GM19099 (cell line): ENCODE measurements around the gene PSAPL1.

ENCODE experiments used
- POLR2A ChIP-seq: IDR thresholded peaks from 3 replicates; pipeline ENCODE4 v1.6.1; 2011; ENCODE audit warnings: low read depth; ENCODE audit not compliant: insufficient read length; ENCODE audit errors: extremely low read depth

Gene PSAPL1

DNA sequence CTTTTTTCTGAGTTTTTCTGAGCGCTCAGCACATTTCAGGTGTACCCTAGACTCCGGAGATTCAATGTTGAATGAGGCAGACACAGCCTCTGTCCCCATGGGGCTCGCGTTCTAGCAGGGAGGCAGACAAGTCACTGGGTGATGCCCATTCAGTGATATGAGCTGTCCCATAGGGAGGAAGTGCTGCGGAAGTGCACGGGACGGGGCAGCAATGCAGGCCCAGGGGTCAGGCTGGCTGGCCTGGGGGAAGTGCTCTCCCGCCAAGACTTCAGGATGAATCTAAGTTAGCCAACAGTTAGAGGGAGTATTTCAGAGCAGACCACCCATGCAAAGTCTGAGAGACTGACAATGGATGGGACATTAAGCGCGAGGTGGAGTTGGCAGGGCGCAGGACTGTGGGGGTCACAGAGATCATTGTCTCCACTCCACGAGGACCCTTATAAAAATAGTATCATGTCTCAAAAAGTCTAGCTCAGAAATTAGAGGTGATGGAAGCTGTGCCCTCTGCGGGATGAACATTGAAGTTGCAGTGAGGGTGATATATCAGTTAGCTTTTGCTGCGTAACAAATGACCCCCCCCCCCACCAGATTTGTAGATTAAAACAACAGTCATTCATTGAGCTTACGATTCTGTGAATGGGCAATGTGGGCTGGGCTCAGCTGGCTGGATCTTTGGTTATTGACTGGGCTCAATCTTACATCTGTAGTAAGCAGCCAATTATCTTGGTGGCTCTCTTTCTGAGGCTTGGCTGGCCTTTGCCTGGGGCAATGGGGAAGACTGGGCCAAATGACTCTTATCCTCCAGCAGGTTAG, 16.4 kb downstream of the PSAPL1 start:
- no peak for TF ChIP-seq POLR2A

DNA sequence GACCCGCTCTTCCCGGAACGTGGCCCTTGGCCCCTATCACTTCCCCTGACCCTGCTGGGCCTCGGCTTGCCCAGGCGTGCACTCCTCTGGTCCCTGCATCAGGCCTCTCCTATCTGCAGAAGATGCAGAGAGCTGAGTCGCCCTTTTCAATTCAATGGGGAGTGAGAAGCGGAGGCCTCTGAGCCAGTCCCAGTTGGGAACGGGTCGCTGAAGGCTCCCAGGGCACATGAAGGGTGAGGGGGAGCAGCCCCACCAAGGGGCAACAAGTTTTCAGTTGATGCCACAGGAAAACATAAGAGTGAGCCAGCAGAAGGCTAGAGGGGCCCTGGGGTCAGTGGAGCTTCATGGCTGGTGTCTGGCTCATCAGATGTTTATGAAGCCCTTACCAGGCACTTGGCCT, 17.1 kb downstream of the PSAPL1 start:
- no peak for TF ChIP-seq POLR2A

DNA sequence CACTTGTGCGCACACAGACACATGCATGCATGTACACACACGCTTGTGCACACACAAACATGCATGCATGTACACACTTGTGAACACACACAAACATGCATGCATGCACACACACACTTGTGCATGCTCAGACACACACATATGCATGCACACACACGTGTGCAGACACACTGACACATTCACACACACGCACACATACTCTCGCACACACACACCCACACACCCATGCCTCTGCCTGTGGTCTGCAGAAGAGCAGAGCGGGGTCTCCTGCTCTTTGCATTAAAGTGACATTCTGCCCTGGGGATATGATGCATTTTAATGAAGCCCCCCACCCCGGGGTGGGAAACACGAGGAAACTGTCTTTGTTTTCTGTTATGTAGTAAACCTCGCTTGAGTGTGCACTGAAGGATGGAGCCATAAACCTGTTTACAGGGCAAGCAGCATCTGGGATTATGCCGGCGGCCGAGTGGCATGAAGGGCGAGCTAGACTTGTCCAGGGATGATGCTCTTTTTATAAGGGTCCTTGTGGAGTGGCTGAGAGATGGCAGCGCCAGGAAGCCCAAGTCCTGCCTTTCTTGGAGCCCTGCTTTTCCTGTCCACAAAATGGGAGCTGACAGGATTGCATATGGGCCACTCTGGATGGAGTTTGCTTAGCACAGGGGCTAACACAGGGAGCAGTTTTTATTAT, 17.8 kb downstream of the PSAPL1 start:
- no peak for TF ChIP-seq POLR2A

DNA sequence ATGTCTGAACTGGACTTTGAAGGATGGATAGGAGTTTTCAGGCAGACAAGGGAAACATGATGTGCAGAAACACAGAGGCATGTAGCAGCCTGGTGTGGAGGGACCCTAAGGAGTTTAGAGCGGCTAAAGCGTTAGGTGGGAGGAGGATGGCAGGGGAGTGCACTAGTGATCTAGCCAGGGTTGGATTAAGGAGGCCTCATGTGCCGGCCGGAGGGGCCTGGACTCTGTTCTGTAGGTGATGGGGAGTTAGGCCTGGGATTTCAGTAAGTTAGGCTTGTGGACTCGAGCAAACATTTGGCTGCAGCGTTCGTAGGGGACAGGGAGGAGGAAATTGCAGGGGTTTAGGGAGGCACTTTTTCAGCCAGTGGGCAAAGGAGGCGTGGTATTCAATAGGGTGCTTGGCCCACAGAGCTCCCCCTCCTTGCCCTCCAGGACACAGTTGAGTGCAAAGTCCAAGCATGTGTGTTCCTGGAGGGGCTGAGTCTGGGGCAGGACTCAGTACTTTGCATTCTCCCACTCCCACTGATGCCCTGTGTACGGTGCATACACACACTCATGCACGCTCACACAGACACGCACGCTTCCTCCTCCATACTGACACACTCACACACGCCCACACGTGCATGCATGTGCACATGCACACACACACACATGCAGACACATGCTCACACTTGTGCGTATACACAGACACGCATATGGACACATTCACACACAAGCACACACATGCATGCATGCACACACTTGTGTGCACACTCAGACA, 18.6 kb downstream of the PSAPL1 start:
- no peak for TF ChIP-seq POLR2A

DNA sequence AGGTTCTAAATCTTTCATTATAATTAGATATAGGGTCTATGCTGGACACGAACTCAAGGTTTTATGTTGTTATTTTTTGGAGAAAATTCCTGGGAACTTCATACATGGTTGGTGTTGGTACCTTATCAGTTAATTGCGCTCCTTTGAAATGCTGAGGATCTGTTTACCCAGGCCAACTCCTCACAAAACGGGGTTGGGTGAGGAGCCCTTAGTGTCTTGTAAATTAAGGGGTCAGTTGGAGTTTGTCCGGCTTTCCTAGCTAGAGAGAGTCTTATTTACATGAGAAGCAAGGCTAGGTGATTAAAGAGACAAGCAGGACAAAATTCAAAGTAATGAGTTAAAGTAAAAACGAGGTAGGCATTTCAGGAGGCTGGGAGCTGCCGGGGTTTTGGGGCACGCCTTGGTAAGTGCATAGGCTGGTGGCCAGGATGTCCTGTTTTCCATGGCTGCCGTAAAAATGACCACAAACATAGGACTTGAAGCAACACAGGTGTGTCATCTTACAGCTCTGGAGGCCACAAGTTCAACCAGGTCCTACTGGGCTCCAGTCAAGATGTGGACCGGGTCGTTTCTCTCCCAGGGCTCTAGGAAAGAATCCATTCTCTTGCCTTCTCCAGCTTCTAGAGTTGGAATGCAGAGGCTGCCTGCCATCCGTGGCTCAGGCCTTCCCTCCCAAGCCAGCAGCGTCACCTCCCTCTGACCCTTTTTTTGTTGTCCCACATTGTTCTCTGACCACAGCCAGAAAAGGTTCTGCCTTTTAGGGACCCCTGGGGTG, 19.8 kb downstream of the PSAPL1 start:
- TF ChIP-seq POLR2A, result no peak

DNA sequence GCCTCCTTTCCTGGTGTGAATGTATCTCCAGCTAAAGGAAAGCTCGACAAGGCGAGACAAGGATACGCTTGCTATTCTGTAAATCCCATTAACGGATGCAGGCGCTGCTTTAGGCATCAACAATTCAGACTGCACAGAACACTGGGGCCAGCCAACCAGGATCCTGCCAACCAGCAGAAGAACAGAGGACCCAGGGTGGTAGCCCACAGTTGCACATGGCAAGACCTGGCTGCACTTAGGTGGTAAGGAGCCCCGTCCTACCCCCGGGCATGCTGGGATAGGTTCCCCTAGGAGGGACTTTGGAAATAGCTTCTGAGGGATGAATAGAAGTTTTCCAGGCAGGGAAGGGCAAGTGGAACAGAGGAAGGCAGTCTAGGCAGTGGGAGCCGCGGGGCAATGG, 20.7 kb downstream of the PSAPL1 start:
- TF ChIP-seq POLR2A, result no peak

DNA sequence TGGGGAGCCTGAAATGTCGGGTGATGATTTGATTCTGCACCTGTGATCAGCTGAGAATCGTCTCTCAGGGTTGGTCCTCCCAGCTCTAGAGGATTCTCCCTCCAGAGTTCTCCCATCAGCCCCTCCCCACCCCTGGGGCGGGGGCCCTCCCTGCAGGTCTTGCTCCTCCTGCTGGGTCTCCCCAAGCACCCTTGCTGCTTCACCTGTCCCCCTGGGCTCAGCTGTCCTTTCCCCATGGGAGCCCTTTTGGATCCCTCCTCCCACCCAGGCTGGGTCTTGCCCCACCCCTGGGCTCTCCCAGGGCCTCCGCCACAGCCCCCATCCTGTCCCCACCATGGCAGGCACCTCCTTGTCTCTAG, 22.2 kb downstream of the PSAPL1 start:
- no peak for TF ChIP-seq POLR2A

DNA sequence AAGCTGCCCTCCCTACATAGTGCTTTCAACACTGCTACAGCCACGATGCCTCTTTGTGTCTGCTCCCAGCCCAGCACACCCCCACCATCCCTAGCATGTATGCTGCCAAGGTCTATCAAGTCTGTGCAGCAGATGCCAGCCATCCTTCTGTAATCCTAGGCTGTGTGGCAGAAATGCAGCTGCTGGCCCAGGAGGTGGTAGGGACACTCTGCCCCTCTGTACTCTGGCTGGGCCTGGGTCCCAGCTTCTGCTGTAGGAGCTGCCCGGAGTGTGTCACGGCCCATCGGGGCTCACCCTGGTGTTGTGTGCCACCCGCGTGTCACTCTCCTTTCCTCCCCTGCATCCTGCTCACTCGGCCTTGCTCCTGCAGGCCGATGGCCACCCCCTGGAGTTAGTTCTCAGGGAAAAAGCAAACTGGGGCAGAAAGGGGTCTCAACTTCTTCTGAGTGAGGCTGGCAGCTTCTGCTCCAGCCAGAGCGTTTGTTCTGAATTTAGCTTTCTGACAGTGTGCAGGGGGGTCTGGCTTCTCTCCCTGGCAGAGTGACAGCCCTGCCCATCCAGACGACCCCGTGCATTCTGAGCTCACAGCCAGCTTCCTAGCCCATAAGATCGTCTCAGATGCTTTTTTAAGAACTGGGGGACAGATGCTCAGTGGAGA, 22.7 kb downstream of the PSAPL1 start:
- no peak for TF ChIP-seq POLR2A

DNA sequence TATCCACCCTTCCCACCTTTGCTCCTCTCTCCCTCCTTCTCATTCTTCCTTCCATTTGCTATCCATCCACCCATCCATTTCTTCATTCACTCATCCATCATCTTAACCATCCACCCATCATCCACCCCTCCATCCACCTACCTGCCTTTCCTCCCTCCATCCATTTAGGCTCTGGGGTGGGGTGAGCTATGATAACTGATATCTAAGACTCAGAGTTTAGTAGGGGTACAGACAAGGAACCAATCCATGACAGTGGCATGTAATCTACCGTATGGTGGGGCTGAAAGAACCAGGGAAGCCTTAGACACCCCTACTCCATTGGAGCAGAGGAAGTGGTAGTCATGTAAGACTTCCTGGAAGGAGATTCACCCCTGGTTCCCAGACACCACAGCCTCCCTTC, 23.2 kb downstream of the PSAPL1 start:
- TF ChIP-seq POLR2A, result no peak

DNA sequence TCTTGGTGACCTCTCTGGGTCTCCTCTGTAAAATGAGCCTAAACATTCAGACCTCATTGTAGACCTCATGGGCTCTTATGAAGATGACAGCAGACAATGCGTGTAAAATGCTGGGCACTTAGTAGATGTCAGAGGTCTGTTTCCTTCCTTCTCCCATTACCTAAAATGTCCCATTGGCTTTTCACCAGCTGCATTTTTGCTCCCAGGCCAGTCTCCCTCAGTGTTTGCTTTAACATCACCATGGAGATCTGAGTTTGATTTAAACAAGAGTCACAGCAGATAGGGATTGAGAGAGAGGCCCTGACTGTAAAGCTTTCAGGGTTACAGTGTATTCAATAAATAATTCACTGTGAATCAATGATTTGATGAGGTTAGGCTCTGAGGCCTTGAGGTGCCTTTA, 24.3 kb downstream of the PSAPL1 start:
- no peak for TF ChIP-seq POLR2A

DNA sequence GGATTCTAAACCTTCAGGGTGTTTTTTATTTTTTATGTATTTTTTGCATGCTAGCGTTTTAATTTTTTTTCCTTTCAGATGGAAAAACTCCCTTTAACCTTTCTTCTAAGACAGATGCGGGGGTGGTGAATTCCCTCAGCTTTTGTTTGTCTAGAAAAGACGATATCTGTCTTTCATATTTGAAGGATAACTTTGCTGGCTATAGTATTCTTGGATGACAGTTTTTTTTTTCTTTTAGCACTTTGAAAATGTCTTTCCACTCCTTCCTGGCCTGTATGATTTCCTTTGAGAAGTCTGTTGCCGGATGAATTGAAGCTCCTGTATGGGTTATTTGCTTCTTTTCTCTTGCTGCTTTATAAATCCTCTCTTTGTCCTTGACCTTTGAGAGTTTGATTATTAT, 26.6 kb downstream of the PSAPL1 start:
- TF ChIP-seq POLR2A, result no peak

DNA sequence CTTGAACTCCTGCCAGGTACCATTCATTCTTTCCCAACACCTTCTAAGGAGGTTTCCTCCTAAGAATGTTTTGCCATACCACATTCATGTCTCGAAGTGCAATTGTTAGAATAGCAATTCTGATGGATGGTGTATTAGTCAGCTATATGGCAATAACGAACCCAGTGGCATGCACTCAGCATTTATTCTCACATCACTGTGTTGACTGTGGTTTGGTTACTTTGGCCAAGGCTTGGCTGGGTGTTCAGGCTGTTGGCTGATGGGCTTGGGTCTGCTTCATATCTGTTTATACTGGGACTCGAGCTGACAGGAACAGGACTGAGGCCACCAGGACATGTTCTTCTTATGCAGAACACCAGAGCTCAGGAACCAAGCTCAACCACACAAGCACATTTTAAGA, 31.7 kb downstream of the PSAPL1 start:
- TF ChIP-seq POLR2A, result no peak

DNA sequence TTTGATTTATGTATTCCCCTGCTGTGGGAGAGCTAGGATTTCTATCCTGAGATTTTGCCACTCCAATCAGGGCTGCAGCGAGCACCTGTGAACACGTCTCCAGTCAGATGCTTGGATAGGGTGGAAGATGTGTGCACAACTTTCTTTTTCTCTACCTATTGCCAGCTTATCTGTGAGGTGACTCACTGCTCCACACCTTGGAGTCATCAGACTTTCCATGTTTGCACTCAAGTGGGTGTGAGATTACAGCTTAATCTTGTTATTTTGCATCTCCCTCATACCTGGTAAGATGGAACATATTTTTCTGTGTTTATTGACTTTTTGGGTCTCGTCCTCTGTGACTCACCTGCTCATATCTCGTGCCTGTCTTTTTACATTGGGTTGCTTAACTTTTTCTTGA, 32.2 kb downstream of the PSAPL1 start:
- TF ChIP-seq POLR2A, result no peak

DNA sequence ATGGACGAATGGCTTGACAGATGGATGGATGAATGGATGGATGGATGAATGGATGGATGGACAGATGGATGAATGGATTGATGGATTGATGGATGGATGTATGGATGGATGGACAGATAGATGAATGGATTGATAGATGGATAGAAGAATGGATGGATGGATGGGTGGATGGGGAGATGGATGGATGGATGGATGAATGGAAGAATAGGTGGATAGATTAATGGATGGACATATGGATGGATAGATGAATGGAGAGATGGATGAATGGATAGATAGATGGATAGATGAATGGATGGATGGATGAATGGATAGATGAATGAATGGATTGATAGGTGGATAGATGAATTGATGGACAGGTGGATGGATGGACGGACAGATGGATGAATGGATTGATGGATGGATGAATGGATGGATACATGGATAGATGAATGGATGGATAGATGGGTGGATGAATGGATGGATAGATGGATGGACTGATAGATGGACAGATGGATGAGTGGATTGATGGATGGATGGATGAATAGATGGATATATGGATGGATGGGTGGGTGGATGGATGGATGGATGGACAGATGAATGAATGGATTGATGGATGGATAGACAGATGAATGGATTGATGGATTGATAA, 33.9 kb downstream of the PSAPL1 start:
- no peak for TF ChIP-seq POLR2A
